WTC11 (cell line): ENCODE results near the gene SCN4B. TPM values are rescaled to one million over a fixed set of nuclear protein-coding genes. Genes with fewer than 3 reads are reported as not detected.

Experiments used
- ATAC-seq: fragments of 200-7000 bp; cut with Tn5 transposase; 2 replicates; pipeline ENCODE4 v1.10.0; 2021; ENCODE audit warnings: mild to moderate bottlenecking, moderate library complexity
- CTCF ChIA-PET: fragments of 300-600 bp; sonication (Branson Sonifier 250); formaldehyde crosslinking; loops from one replicate; lab custom pipeline; 2021; ENCODE audit warnings: antibody characterized with exemption; lab: Charles Lee
- POLR2A ChIA-PET: fragments of 350-600 bp; sonication (Branson Sonifier 250); formaldehyde crosslinking; loops from one replicate; lab custom pipeline; 2021; ENCODE audit warnings: antibody characterized with exemption; lab: Charles Lee
- DNase-seq: peaks from one replicate; pipeline ENCODE4 v3.0.0; 2021; ENCODE audit warnings: low spot score
- H3K27ac Mint-ChIP-seq: 2 replicates; pipeline ENCODE4 v1.8.0; 2021; ENCODE audit warnings: mixed read lengths
- H3K27me3 Mint-ChIP-seq: 2 replicates; pipeline ENCODE4 v1.8.0; 2021; ENCODE audit warnings: low read depth, mild to moderate bottlenecking, moderate library complexity, mixed read lengths
- H3K36me3 Mint-ChIP-seq: 2 replicates; pipeline ENCODE4 v1.8.0; 2021; ENCODE audit warnings: mixed read lengths
- H3K4me1 Mint-ChIP-seq: 2 replicates; pipeline ENCODE4 v1.8.0; 2022; ENCODE audit warnings: mixed read lengths
- H3K4me3 Mint-ChIP-seq: 2 replicates; pipeline ENCODE4 v1.8.0; 2021; ENCODE audit warnings: mild to moderate bottlenecking, moderate library complexity, mixed read lengths
- H3K9me3 Mint-ChIP-seq: 2 replicates; pipeline ENCODE4 v1.8.0; 2021; ENCODE audit warnings: mixed read lengths
- CBFB ChIP-seq: sonication (generic); formaldehyde crosslinking; IDR thresholded peaks from 2 replicates; pipeline ENCODE4 v1.8.1; 2022; ENCODE audit warnings: mild to moderate bottlenecking, low read depth, missing genetic modification reagents
- E2F1 ChIP-seq: sonication (generic); formaldehyde crosslinking; IDR thresholded peaks from 2 replicates; pipeline ENCODE4 v1.8.0; 2022; ENCODE audit warnings: mild to moderate bottlenecking, missing genetic modification reagents
- ELF4 ChIP-seq: sonication (generic); formaldehyde crosslinking; IDR thresholded peaks from 2 replicates; pipeline ENCODE4 v1.8.1; 2022; ENCODE audit warnings: low read depth, mild to moderate bottlenecking, moderate library complexity, missing genetic modification reagents
- FOXK1 ChIP-seq: sonication (generic); formaldehyde crosslinking; IDR thresholded peaks from 2 replicates; pipeline ENCODE4 v1.8.0; 2022; ENCODE audit warnings: mild to moderate bottlenecking, moderate library complexity, missing genetic modification reagents
- HMGA2 ChIP-seq: fragments of 250-450 bp; sonication (Bioruptor Pico); IDR thresholded peaks from 2 replicates; pipeline ENCODE4 v1.4.0; 2021; ENCODE audit warnings: mild to moderate bottlenecking, moderate library complexity
- HMGXB4 ChIP-seq: sonication (generic); formaldehyde crosslinking; IDR thresholded peaks from 2 replicates; pipeline ENCODE4 v1.8.1; 2023; ENCODE audit warnings: mild to moderate bottlenecking, moderate library complexity, missing genetic modification reagents
- JAZF1 ChIP-seq: fragments of 250-450 bp; sonication (Bioruptor Pico); IDR thresholded peaks from 2 replicates; pipeline ENCODE4 v1.9.0; 2021; ENCODE audit warnings: moderate library complexity, mild to moderate bottlenecking, inconsistent platforms
- KAT7 ChIP-seq: sonication (generic); formaldehyde crosslinking; IDR thresholded peaks from 2 replicates; pipeline ENCODE4 v1.8.1; 2023; ENCODE audit warnings: missing genetic modification reagents, mild to moderate bottlenecking, borderline replicate concordance
- MYBL2 ChIP-seq: sonication (generic); formaldehyde crosslinking; IDR thresholded peaks from 2 replicates; pipeline ENCODE4 v1.8.1; 2023; ENCODE audit warnings: mild to moderate bottlenecking, moderate library complexity, missing genetic modification reagents
- RELA ChIP-seq: sonication (generic); formaldehyde crosslinking; IDR thresholded peaks from 2 replicates; pipeline ENCODE4 v1.8.1; 2022; ENCODE audit warnings: missing genetic modification reagents, mild to moderate bottlenecking, borderline replicate concordance
- TEAD1 ChIP-seq: sonication (generic); formaldehyde crosslinking; IDR thresholded peaks from 2 replicates; pipeline ENCODE4 v1.8.0; 2022; ENCODE audit warnings: mild to moderate bottlenecking, missing genetic modification reagents
- USF1 ChIP-seq: sonication (generic); formaldehyde crosslinking; IDR thresholded peaks from 2 replicates; pipeline ENCODE4 v1.8.0; 2022; ENCODE audit warnings: mild to moderate bottlenecking, missing genetic modification reagents
- ZBTB21 ChIP-seq: sonication (generic); formaldehyde crosslinking; IDR thresholded peaks from 2 replicates; pipeline ENCODE4 v1.8.1; 2023; ENCODE audit warnings: mild to moderate bottlenecking, missing genetic modification reagents, borderline replicate concordance
- ZNF138 ChIP-seq: sonication (generic); formaldehyde crosslinking; conservative IDR thresholded peaks from 2 replicates; pipeline ENCODE4 v1.8.1; 2022; ENCODE audit warnings: mild to moderate bottlenecking, moderate library complexity, missing genetic modification reagents
- ZNF263 ChIP-seq: sonication (generic); formaldehyde crosslinking; IDR thresholded peaks from 2 replicates; pipeline ENCODE4 v1.8.1; 2022; ENCODE audit warnings: low read depth, mild to moderate bottlenecking, moderate library complexity, missing genetic modification reagents
- ZNF416 ChIP-seq: fragments of 250-450 bp; sonication (Bioruptor Pico); IDR thresholded peaks from 2 replicates; pipeline ENCODE4 v1.9.0; 2021; ENCODE audit warnings: mild to moderate bottlenecking, inconsistent platforms
- total RNA-seq: library from RNA; stranded (reverse); gene quantifications from 3 replicates; pipeline ENCODE4 v1.2.3, GENCODE V29; 2021
- TF ChIP-seq, protein P1 (sequence below): sonication (generic); formaldehyde crosslinking; IDR thresholded peaks from 2 replicates; pipeline ENCODE4 v1.8.1; 2023; ENCODE audit warnings: mild to moderate bottlenecking, missing genetic modification reagents
- TF ChIP-seq, protein P2 (sequence below): fragments of 200-600 bp; IDR thresholded peaks from 2 replicates; pipeline ENCODE4 v1.8.0; 2022; ENCODE audit warnings: antibody characterized with exemption

Gene SCN4B
- total RNA-seq, 1 experiment from 2014 or later: 4.4 TPM

GRCh38 chr11:118167906-118168305 is 15.3 kb upstream of the SCN4B start:
- POLR2A ChIA-PET: no interaction called here
- CTCF ChIA-PET: no interaction called here
- Mint-ChIP-seq H3K9me3 (no peaks in the 10 kb centered on the region), H3K36me3 (no peaks in the 10 kb centered on the region), H3K27ac (no peak overlapping the region), H3K4me3 (no peak overlapping the region), H3K27me3 (peaks cover 58% of the 10 kb centered on the region), H3K4me1 (peaks cover 29% of the 10 kb centered on the region)
- DNase-seq (no peak), ATAC-seq (no peak)
- TF ChIP-seq ZNF416 (CRISPR knock-in tag): no peak
- no peak for TF ChIP-seq JAZF1
- no peak for TF ChIP-seq MYBL2 (CRISPR knock-in tag)
- TF ChIP-seq USF1 (CRISPR knock-in tag): no peak
- TF ChIP-seq, protein P1, sequence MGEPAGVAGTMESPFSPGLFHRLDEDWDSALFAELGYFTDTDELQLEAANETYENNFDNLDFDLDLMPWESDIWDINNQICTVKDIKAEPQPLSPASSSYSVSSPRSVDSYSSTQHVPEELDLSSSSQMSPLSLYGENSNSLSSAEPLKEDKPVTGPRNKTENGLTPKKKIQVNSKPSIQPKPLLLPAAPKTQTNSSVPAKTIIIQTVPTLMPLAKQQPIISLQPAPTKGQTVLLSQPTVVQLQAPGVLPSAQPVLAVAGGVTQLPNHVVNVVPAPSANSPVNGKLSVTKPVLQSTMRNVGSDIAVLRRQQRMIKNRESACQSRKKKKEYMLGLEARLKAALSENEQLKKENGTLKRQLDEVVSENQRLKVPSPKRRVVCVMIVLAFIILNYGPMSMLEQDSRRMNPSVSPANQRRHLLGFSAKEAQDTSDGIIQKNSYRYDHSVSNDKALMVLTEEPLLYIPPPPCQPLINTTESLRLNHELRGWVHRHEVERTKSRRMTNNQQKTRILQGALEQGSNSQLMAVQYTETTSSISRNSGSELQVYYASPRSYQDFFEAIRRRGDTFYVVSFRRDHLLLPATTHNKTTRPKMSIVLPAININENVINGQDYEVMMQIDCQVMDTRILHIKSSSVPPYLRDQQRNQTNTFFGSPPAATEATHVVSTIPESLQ (CRISPR knock-in tag): no peak
- no peak for TF ChIP-seq RELA (CRISPR knock-in tag)
- TF ChIP-seq, protein P2, sequence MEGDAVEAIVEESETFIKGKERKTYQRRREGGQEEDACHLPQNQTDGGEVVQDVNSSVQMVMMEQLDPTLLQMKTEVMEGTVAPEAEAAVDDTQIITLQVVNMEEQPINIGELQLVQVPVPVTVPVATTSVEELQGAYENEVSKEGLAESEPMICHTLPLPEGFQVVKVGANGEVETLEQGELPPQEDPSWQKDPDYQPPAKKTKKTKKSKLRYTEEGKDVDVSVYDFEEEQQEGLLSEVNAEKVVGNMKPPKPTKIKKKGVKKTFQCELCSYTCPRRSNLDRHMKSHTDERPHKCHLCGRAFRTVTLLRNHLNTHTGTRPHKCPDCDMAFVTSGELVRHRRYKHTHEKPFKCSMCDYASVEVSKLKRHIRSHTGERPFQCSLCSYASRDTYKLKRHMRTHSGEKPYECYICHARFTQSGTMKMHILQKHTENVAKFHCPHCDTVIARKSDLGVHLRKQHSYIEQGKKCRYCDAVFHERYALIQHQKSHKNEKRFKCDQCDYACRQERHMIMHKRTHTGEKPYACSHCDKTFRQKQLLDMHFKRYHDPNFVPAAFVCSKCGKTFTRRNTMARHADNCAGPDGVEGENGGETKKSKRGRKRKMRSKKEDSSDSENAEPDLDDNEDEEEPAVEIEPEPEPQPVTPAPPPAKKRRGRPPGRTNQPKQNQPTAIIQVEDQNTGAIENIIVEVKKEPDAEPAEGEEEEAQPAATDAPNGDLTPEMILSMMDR: no peak
- no peak for TF ChIP-seq ZNF138 (CRISPR knock-in tag)
- no peak for TF ChIP-seq CBFB (CRISPR knock-in tag)
- no peak for TF ChIP-seq ZNF263
- TF ChIP-seq FOXK1 (CRISPR knock-in tag): no peak
- no peak for TF ChIP-seq ELF4 (CRISPR knock-in tag)
- TF ChIP-seq ZBTB21 (CRISPR knock-in tag): no peak
- TF ChIP-seq HMGA2 (CRISPR knock-in tag): no peak

- no peaks in the 10 kb centered on the region for H3K9me3 Mint-ChIP-seq
- CTCF ChIA-PET: no interaction called here
- no peaks in the 10 kb centered on the region for H3K36me3 Mint-ChIP-seq
- H3K4me1 Mint-ChIP-seq: peaks cover 29% of the 10 kb centered on the region
- H3K4me3 Mint-ChIP-seq: no peak overlapping the region
- POLR2A ChIA-PET: no interaction called here
- no peak overlapping the region for H3K27ac Mint-ChIP-seq
- no peak for TF ChIP-seq ZNF138 (CRISPR knock-in tag)
- DNase-seq (no peak), ATAC-seq (no peak)
- H3K27me3 Mint-ChIP-seq: peaks cover 52% of the 10 kb centered on the region
Measured at GRCh38 chr11:118167253-118167652, 14.6 kb upstream of the SCN4B start.

DNA sequence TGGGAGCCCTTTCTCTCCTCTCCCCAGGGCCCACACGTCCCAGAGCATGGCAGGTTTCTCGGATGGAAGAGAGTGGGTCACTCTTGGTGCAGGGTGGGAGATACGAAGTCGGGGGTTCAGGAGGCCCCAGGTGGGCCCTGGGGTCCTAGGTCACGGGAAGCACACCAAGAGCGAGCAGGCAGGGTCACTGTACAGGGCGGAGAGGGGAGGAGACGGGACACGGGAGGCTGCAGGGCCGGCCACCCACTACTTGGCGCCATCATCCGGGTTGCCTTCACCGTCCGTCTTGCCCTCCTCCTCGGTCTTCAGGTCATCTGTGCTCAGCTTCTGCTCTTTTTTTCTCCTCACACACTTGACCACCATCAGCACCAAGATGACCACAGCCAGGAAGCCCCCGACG is 14.0 kb upstream of the SCN4B start:
- POLR2A ChIA-PET: no interaction called here
- no peak overlapping the region for H3K4me3 Mint-ChIP-seq

More for the DNA sequence above, 14.0 kb upstream of the SCN4B start:
- Mint-ChIP-seq H3K27me3 (peaks cover 48% of the 10 kb centered on the region), H3K36me3 (no peaks in the 10 kb centered on the region), H3K9me3 (no peaks in the 10 kb centered on the region), H3K4me1 (peaks cover 24% of the 10 kb centered on the region), H3K27ac (no peak overlapping the region)
- CTCF ChIA-PET: interaction anchor here (1.0 kb wide), 2 partner anchors 10 to 32 kb away, joined by 4 to 6 read pairs; no protein-coding TSS in a partner anchor
- no peak for TF ChIP-seq CBFB (CRISPR knock-in tag)
- TF ChIP-seq, protein P2: no peak
- TF ChIP-seq KAT7 (CRISPR knock-in tag): no peak
- no peak for TF ChIP-seq E2F1
- TF ChIP-seq HMGXB4 (CRISPR knock-in tag): no peak
- no peak for TF ChIP-seq TEAD1 (CRISPR knock-in tag)
- DNase-seq (no peak), ATAC-seq (no peak)
